Measurements from ENCODE around the gene PRKAG2.

DNA sequence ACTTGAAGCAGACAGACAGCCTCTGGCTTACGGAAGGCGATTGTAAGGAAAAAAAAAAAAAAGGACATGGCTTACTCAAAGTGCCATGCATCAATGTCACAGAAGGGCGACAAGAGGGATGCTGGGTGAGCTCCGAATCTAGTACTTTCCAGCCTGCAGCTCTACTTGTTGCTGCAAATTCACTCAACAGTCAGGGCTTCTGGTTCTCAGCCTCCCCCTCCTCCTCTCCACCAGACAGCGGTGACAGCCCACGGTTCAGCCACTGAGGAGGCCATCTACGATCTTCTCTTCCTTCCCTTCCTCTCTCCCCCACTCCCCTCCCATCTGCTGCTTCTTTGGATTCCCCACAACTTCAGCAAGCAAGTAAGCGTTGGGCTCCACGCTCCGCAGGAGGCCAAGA lies 63.5 kb downstream of the PRKAG2 start:
- TF ChIP-seq, protein P1, sequence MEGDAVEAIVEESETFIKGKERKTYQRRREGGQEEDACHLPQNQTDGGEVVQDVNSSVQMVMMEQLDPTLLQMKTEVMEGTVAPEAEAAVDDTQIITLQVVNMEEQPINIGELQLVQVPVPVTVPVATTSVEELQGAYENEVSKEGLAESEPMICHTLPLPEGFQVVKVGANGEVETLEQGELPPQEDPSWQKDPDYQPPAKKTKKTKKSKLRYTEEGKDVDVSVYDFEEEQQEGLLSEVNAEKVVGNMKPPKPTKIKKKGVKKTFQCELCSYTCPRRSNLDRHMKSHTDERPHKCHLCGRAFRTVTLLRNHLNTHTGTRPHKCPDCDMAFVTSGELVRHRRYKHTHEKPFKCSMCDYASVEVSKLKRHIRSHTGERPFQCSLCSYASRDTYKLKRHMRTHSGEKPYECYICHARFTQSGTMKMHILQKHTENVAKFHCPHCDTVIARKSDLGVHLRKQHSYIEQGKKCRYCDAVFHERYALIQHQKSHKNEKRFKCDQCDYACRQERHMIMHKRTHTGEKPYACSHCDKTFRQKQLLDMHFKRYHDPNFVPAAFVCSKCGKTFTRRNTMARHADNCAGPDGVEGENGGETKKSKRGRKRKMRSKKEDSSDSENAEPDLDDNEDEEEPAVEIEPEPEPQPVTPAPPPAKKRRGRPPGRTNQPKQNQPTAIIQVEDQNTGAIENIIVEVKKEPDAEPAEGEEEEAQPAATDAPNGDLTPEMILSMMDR (IDR thresholded peaks at IDR 0.05; ENCODE audit: low read length) = no peak
- no peak for TF ChIP-seq EZH2 (IDR thresholded peaks at IDR 0.05; ENCODE audit: borderline replicate concordance, low read length)

All from OCI-LY1 (cell line).